ENCODE measurements around the gene ELFN2. TPM values are rescaled to one million over a fixed set of nuclear protein-coding genes. Genes with fewer than 3 reads are reported as not detected.

Gene ELFN2
- polyA plus RNA-seq, 2 of the 4 experiments (the other 2 are of a cell fraction): 0.94 to 8.1 TPM

GRCh38 chr22:37421468-37421877, 5.8 kb downstream of the ELFN2 start:
- FAIRE-seq (no peak), ATAC-seq (no peak), DNase-seq (ENCODE audit: low read depth in 1 of 2, low spot score in 1 of 2) (no peak)
- WGBS (ENCODE audit: missing lambda C conversion rate): 90% methylated on average over 7 of the region's 9 CpGs
- no peaks in the 10 kb centered on the region for H3K9me3 ChIP-seq
- CTCF ChIA-PET: interaction anchor here (1.3 kb wide), 1 partner anchor 12 kb away, joined by 3 read pairs; no protein-coding TSS in a partner anchor
- POLR2A ChIA-PET: no interaction called here
- no peak overlapping the region for H3K27ac ChIP-seq
- TF ChIP-seq CEBPB (IDR thresholded peaks at IDR 0.05) (no peak), FOXS1 (CRISPR knock-in tag; IDR thresholded peaks at IDR 0.05) (no peak), ESRRA (IDR thresholded peaks at IDR 0.05; ENCODE audit: borderline replicate concordance, low read length) (no peak), REST (IDR thresholded peaks at IDR 0.05) (no peak), ATOH8 (CRISPR knock-in tag; IDR thresholded peaks at IDR 0.05; ENCODE audit: low read depth) (no peak), TFCP2L1 (CRISPR knock-in tag; IDR thresholded peaks at IDR 0.05) (no peak), RAD21 (conservative IDR thresholded peaks at IDR 0.05 in 1 of 2, IDR thresholded peaks at IDR 0.05 in 1 of 2) (no peak), BHLHE40 (IDR thresholded peaks at IDR 0.05; ENCODE audit: low read depth, low read length) (no peak), KDM1A (IDR thresholded peaks at IDR 0.05; ENCODE audit: low read depth) (no peak), PHF8 (IDR thresholded peaks at IDR 0.05; ENCODE audit: borderline replicate concordance, low read depth) (no peak), MAFK (IDR thresholded peaks at IDR 0.05; ENCODE audit: partially characterized antibody) (no peak), KDM5A (IDR thresholded peaks at IDR 0.05) (no peak)
- H3K4me2 ChIP-seq: no peak overlapping the region
- no peak overlapping the region for H3K4me3 ChIP-seq
- H3K4me1 ChIP-seq: peaks cover 5% of the 10 kb centered on the region; the same call in 1 of the 3 replicates

DNA sequence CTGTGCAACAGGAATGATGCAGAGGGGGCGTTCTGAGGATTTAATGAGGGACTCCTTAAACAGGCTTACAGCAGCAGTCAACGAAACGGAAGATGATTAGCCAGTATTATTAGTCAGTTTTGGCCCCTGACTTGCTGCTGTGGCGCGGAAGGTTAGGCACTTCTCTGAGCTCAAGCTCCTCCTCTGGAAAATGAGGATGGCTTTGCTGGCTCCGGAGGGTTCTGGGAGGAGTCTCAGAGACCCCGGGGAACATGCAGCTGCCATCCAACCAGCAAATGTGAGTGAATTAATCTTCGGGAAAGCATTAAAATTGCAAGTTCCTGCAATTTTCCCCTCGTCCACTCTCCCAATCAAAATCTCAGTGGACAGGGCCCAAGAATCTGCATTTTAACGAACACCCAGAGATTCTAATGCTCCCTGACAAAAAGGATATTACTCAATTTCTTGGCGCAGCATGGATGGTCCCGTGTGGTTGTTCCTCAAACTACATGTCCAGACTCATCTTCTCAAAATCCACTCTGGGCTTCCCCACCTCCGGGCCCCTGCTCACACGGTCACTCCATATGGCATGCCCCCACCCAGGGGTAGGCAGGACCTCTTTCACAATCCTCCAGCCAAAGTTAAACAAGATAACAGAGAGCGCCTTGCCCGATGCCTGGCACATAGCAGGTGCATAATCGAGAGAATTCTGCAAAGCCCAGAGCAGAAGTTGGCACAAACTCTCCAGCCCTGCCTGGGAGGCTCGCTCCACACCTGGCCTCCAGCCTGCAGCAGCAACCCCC, 6.4 kb downstream of the ELFN2 start:
- no peak overlapping the region for H3K4me2 ChIP-seq

More for the DNA sequence above, 6.4 kb downstream of the ELFN2 start:
- Histone ChIP-seq H3K27ac (no peak overlapping the region), H3K4me3 (no peak overlapping the region), H3K4me1 (no peaks in the 10 kb centered on the region), H3K9me3 (no peaks in the 10 kb centered on the region)
- TF ChIP-seq RARB (CRISPR knock-in tag; IDR thresholded peaks at IDR 0.05) (no peak), HEYL (CRISPR knock-in tag; IDR thresholded peaks at IDR 0.05) (no peak), HOXA7 (CRISPR knock-in tag; IDR thresholded peaks at IDR 0.05) (no peak), EP300 (IDR thresholded peaks at IDR 0.05) (no peak), PHF8 (IDR thresholded peaks at IDR 0.05; ENCODE audit: borderline replicate concordance, low read depth) (no peak), CBX2 (IDR thresholded peaks at IDR 0.05; ENCODE audit: borderline replicate concordance, low read depth) (no peak), HMGXB4 (CRISPR knock-in tag; IDR thresholded peaks at IDR 0.05; ENCODE audit: borderline replicate concordance) (no peak), MYC (IDR thresholded peaks at IDR 0.05; ENCODE audit: borderline replicate concordance, low read length) (no peak), ATOH8 (CRISPR knock-in tag; IDR thresholded peaks at IDR 0.05; ENCODE audit: low read depth) (no peak), HOXB5 (CRISPR knock-in tag; IDR thresholded peaks at IDR 0.05) (no peak), EHMT2 (IDR thresholded peaks at IDR 0.05; ENCODE audit: low read depth) (no peak)
- TF ChIP-seq, protein P1, sequence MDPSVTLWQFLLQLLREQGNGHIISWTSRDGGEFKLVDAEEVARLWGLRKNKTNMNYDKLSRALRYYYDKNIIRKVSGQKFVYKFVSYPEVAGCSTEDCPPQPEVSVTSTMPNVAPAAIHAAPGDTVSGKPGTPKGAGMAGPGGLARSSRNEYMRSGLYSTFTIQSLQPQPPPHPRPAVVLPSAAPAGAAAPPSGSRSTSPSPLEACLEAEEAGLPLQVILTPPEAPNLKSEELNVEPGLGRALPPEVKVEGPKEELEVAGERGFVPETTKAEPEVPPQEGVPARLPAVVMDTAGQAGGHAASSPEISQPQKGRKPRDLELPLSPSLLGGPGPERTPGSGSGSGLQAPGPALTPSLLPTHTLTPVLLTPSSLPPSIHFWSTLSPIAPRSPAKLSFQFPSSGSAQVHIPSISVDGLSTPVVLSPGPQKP (IDR thresholded peaks at IDR 0.05; ENCODE audit: low read depth, low read length): no peak
- WGBS (ENCODE audit: missing lambda C conversion rate): 88% methylated on average over 17 of the region's 18 CpGs
- ChIA-PET CTCF (interaction anchor here (1.3 kb wide), 1 partner anchor 13 kb away, joined by 3 read pairs; no protein-coding TSS in a partner anchor), POLR2A (no interaction called here)
- DNase-seq (ENCODE audit: low read depth in 1 of 2, low spot score in 1 of 2): no peak
- no peak for ATAC-seq
- no peak for FAIRE-seq

All from A549 (cell line).